GM21526 (cell line): ENCODE results near the gene CABLES1.

ENCODE experiments used
- ATAC-seq: cut with Tn5 transposase; IDR thresholded peaks from one replicate; pipeline ENCODE4 v1.9.1; 2021; ENCODE audit warnings: moderate library complexity; ENCODE audit not compliant: unreplicated experiment, low FRiP score

Gene CABLES1

DNA sequence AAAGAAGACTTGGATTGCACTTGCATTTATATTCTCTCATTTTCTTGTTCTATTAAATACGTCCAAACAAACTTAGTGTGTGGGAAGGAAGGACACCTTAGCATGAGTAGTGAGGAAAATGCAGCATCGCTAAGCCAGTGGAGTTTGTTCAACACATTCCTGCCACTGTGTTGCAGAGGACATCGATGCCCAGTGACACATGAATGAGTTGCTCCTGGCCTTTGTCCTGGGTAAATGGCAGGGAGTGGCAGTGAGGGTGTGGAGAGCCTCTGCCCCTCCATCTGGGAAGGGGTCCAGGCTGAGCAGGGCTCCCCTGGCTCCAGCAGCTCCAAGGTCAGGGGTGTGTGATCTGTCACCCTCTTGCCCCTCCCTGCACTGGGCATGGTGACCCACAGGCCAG, 75.9 kb downstream of the CABLES1 start:
- ATAC-seq, result no peak

DNA sequence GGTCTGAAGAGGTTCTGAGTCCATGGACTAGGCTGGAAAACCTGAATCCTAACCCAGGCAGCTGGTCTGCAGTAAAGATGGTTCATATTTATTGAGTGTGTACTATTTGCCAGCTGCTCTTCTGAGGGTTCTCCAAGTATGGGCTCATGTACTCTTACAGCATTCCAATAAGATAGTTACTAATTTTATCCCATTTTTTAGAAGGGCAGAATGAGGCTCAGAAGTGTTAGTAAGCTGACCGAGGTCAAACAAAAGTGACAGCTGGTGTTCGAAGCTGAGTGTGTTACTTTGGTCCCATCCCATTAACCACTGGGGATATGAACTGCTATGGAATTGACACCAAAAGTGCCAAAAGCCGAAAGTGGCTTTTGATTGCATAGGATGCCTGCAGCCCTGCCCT, 76.9 kb downstream of the CABLES1 start:
- ATAC-seq, result no peak

DNA sequence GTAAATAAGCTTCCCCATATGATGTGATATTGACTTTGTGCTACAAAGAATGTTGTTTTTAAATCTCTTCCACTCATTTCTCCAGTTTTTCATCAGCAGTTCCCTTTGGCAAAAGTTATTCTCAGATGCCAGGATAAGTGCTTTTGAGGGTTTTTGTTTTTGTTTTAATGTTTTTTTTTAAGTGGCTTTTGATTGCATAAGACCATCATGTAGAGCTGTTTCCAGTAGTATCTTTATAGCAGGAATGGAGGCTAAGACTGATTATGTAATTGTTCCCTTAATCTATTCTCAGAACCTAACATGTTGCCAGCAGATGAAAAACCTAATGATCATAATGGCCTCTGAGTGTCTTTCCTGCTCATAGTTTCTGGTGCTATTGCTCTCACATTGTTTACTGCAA, 77.9 kb downstream of the CABLES1 start:
- no peak for ATAC-seq

DNA sequence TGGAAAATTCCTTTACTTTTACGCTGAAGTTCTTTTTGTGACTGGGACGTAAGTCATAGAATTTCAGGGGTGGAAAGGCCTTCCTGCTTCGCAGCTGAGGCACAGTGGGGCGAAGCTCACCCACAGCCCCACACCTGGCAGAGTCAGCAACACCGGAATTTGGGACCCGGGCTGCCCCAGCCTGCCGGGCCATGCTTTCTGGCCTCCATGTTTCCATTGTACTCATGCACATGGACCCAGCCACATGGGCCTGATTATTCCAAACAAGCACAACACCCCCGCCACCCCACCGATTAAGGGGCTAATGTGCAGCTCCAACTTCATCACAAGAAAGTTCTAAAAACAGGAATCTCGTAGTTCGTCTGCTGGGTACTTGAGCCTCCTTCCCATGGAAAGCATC, 82.5 kb downstream of the CABLES1 start:
- no peak for ATAC-seq

DNA sequence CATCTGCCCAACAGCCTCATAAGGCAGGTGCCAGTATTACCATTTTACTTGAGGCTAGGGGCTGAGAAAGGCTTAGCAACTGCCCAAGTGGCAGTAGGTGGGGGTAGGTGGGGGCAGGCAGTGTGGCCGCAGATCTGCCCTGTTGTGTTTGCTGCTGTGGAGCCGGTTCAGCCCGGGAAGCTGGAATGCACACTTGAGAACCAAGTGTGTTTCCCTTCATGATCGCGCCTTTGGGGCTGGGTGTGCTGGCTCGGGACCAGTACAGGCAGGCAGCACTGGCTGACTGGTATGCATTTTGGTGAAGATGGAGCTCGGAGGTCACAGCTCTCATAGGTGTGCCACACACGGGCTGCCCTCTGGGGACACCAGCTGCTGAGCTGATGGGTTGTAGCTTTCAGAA, 85.1 kb downstream of the CABLES1 start:
- no peak for ATAC-seq

DNA sequence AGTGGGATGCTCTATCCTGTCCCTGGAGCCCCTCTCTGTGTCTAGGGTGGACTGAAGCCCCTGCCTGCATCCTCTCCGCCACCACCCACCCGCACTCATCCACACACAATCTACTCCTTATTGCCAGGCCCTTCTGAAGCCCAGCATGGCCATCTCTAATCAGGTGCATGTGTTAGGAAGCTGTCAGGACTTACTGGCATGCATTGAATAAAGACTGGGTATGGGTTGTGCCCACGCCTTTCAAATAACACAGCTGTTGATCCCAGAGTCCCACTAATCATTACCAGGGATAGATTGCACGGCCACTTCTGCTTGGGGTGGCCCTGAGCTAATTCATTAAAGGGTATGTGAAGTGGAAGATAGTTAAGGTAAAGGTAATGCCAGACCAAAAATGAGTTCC, 88.4 kb downstream of the CABLES1 start:
- no peak for ATAC-seq

DNA sequence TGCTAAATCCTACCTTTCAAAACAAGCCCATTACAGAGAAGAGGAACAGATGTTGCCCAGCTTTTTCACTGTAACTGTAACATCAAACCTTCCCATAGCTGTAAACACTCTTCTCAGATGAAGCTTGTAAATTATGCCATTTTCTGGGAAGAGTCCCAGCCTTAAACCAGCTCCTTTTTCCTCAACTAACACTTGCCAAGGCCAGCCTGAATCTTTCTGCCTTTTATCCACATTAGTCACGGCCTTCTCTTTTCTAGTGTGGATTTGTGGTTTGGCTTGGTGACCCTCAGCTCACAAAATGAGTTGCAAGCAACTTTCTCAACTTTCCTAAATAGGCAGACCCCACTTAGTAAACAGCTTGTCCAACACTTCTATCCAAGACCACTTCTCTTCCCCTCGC, 90.2 kb downstream of the CABLES1 start:
- ATAC-seq, result no peak

DNA sequence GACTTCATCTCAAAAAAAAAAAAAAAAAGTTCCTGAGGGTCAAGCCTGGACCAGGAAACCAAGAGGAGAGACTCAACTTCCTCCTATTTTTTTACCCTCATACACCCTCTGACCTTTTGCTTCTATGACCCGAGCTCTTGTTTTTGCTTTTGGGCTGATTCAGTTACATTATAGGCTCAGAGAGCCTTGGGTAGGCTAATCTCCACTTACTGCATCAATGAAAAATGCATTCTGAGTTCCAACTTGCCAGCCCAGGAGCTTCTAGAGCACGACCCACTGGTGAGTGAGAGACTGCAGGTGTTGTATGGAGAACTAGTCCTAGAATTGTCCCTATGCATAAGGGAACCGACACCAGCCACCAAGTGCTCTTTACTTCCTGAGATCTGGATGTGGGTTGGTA, 91.1 kb downstream of the CABLES1 start:
- no peak for ATAC-seq

DNA sequence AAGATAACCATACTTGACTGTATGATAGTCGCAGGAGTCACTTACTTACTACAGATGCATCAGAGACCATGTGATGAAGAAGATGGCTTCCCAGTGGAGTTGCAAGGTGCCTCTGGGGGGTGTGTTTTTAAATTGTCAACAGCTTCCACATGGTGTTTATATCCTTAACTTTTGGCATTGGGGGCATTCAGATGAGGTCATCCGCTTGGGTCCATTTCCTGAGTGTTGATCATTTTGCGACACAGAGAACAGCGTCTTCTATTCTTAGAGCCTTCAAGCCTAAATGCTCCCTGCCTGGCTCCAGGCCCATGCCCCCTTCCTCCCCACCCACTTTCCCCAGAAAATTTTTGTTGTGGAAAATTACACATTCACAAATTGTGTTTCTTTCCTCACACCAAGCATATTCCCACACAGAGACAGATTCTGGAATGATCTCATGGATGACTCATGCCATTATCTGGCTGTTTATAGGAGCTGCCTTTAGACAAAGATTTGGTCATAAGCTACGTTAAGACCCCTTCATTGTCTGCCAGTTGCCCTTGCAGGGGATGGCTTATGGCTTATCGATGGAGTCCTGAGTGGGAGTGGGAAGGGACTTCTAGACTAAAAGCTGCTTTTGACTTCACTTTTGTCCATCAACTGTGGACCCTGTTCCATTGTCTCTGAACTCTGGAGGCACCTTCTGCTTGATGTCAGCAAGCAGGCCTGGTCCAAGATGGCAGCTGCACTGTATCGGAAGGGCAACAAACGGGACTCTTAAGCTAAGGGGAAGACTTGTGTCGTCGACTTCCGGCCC, 91.8 kb downstream of the CABLES1 start:
- ATAC-seq, result no peak

DNA sequence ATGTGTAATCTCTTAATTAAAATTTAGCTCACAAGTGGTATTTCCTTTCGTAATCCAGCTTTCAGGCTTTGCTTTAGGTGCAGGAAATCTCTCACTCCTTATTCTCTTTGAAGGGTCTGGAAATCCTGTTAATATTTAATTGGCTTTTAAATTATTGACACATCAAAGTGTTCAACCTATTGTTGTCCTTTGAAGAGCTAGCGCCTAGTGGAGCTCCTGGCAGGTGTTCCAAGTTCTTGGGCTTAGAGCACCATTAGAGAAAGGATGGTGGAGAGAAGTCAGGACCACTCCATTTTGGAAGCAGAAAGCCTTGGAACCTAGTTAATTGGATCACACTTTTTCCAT, 92.4 kb downstream of the CABLES1 start:
- no peak for ATAC-seq

DNA sequence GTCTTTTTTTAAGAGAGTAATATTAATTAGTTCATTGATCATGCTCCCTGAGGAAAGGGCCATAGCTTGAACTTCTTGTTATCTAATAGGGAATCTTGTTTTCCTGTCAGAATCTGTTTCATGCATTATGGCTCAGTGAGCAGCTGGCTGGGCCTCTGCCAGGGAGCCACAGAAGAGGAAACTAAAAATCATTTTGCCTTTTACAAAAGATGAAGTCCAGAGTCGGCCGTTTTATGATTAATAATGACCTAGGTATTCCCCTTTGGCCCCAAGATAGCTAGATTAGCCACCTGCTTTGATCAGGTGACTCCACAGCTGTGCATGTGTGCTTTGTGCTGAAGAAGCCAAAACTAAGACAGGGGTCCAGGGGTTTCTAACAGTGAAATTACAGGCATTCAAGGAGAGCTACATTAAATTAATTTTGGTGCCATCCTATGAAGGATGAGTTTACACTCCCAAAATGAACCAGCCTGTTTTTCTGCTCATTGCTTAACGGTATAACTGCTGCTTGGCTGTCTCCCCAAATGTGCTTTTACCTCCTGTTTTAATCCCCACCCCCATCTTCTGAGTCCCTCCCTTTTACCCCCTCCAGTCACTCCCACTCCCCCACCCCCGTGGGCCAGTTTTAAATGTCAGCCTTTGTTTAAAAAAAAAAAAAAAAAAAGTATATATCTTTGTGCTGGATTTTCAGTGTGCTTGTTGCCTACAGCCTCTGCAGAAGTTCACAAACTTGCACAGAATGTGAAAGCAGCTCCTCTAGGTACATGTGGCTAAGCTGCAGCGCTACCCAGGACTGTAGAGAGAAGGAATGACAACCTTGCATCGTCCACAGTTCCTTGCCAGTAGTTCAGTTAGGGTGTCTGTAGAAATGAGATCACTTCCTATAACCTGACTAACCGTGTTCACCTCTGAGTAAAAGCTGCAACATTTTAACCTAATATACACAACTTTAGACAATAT, 93.1 kb downstream of the CABLES1 start:
- ATAC-seq, result peak; percentile 34

DNA sequence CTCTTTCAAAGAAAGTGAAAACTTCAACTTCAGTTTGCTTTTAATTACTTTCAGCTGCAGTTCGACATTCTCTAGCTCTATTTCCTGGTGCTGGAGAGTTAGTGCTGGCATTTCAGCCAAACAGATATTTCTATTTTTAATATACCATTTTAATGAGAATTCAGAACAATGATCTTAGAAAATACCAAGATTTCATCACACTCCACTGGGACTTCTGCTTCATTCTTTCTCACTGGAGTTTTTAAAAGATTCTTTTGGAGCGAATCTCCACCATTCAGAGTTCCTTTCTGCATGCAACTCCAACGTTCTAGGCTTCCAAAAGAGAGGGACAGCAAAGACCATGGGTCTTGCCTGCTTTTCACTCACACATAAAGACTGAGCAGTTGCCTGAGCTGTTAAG, 94.2 kb downstream of the CABLES1 start:
- no peak for ATAC-seq

DNA sequence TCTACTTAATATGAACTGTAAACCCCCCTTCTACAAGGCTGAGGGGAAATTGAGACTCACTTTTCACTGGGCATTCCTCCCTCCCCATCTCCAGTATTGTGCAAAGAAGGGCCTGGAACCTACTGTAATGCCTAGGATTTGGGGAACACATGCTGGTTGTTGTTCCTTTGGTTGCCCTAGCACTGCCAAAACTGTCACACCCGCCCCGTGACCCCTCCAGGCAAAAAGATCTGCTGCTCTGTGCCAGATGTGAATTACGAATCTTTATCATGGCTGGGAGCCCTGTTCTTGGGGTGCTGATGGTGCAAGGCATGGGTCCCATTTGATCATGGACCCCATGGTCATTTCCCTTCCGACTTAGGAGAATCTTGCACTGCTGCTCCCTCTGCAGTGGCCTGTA, 95.4 kb downstream of the CABLES1 start:
- ATAC-seq, result no peak

DNA sequence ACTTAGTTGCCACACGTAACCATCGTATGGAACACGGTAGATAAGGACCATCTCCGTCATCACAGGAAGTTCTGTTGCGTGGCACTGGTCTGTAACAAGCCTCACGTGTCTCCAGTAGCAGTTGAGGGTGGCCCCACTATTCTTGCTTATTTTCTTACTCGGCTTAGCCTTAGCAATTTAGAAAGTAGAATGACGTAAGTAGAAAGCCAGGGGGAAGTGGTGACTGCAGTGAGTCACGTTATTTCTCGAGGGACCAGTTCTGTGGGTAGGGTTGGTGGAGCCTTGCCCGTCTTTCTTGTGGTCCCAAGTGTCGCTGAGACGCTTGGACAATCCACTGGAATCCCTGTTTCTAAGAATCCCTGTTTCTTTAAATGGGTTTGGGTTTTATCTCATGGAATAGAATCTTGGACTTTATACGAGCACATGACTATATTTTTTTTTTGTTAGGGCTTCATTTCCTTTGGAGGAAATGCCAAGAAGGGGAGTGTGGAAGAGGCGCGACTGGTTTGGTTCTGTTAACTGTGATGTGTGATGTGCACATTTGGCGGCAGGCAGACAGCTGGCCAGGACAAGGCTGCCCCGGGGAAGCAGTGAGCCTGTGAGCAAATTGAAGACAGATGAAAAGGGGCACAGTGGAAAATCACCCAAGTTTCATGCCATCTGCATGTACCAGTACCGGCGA, 96.2 kb downstream of the CABLES1 start:
- peak; percentile 80 for ATAC-seq

DNA sequence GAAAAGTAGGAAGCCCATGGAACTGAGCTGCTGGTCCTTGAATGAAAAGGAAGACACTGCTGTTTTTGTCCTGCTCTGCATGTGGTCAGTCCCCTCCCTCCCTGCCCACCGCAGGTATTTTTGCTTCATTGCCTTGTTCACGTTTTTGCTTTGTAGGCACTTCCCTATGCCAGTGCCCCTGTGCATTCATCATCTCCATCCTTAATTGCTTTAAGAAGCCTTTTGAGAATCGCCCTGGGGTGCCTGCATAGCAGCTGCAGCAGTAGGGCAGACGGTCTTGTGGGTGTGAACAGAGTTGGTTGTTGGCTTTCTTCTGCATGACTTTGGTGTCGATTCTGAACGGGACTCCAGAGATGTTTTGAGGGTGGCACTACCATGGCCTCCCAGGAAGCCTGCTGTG, 97.0 kb downstream of the CABLES1 start:
- ATAC-seq, result no peak

DNA sequence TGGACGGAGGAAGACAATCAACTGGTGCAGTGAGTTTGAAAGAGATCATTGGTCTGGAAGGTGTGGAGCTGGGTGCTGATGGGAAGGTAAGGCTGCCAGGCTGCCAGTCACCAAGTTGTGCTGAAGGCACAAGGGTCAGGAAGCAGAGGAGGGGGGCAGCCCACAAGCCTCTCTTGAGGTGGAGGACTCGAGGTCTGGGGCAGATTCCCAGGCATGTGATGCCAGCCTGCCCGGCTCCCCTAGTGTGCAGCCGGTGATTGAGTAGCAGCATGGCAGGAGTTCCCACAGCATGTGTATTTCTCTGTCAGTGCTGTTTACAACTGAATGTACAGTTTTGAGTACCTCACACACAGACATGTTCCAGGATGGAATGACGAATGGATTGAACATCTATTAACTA, 99.3 kb downstream of the CABLES1 start:
- no peak for ATAC-seq

DNA sequence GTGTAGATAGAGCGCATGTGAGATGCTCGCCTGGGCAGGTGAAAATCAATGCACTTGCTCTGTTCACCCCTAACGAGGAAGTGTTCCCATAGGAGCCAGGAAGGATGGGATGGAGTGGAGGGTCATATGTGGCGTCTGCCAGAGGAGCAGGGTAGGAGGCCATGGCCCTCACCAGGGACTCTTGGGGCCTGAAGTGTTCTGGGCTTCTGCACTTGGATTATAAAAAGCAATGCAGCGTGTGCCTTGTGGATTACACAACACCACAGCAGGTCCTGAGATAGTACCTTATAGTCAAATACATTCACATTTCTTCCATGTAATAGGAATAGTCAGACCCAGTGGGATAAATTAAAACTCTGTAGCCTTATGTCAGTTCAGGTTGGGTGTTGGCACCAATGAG, 100.1 kb downstream of the CABLES1 start:
- ATAC-seq, result no peak

DNA sequence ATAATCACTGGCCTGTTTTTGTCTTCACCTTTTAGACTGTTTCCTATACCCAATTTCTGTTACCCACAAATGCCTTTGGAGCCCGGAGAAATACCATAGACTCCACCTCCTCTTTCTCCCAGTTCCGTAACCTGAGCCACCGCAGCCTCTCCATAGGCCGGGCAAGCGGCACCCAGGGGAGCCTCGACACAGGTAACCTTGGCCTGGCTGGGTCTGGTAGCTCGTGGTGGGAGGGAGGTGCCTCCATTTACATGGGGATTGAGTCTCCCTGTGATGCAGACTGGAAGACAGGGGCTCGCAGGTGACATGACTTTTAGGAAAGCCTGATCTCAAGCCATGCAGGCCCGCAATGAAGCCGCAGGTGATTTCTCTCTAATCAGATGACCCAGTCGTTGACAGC, 100.6 kb downstream of the CABLES1 start:
- ATAC-seq, result no peak

DNA sequence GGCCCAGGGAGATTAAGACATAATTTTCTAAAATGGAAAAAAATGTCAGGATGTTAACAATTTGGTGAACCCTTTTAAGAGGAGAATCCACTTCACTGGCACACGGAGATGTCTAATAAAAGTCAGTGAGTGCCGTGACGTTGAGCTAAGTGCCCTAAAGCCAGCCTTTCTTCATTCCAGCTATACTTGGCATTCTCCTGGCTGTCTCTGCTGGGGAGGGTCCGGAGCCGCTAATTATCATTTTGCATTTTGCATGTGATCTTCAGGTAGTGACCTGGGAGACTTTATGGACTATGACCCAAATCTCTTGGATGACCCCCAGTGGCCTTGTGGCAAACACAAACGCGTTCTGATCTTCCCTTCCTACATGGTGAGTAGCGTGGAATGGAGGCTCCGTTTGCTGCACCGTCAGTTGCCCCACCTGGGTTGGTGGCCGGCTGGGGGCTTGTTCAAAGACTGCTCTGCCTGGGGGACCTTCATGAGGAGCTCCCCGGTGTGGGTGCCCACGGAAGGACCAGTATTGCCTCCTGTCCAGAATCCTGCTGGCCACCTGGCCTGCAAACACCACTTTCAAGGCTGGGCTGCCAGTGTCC, 101.7 kb downstream of the CABLES1 start:
- ATAC-seq, result no peak

DNA sequence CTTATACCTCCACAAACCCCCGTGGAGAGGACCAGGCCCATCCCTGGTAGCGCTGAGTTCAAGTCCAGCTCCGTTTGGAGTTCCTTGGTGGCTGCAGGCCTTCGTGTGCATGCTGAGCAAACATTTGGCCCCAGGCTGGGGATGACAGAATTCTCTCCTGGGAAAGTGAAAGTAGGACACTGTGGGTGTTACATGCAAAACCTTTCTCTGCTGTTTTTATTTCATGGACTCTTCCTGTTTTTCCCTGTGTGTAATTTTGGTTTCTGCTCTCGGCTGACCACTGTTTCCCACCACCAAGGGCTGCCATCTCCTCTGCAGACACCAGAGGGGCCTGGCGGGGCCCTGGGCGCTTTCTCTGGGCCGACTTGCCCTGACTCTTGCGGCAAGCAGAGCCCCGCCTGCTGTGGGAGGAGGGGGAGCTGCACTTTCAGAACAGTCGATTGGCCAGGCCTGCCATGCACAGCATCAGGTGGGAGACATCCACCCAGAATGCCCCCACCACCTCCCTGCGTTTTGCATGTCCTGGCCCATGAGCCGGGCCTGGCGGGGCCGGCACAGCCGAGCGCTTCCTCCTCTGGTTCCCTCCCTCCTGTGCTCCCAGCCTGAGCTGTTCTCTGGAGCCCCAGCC, 102.4 kb downstream of the CABLES1 start:
- no peak for ATAC-seq

DNA sequence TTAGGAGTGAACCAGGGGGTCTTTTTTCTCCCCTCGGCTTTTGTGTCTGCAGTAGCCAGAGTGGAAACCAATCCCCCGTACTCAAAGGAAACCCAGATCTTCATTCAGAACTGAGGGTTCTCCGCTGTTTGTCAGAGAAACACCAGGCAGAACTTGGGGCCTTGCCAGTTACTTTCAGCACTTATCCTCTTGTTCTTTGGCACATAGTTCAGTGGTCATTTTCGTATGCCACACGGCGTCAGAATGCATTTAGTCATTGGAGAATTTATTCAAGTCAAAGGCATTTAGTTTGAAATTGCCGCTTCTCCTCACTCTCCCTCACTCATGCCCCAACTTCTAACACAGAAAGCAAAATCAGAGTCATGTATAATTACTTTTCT, 102.9 kb downstream of the CABLES1 start:
- no peak for ATAC-seq
